ENCODE results near the gene TPRA1.

- no peak for TF ChIP-seq CTCF (IDR thresholded peaks at IDR 0.05)
- no peak for TF ChIP-seq POLR2A (IDR thresholded peaks at IDR 0.05)
Observed at GRCh38 chr3:127578168-127578567, 12.4 kb downstream of the TPRA1 start.

Measured in adrenal gland (tissue), 5 donors.